Endothelial cell of umbilical vein (primary cell): ENCODE data around the gene IGFL2. TPM values are rescaled to one million over a fixed set of nuclear protein-coding genes. Genes with fewer than 3 reads are reported as not detected.

Experiments
- BruUV-seq: library from RNA; stranded (reverse); fragments of 400-500 nt; replicated peaks from 2 replicates; lab custom pipeline; 2021; lab: Mats Ljungman, UMichigan
- CTCF ChIA-PET: fragments of 300-600, 350-600 bp; sonication (Branson Sonifier 250); formaldehyde crosslinking; loops from one replicate; lab custom pipeline; 2021; ENCODE audit warnings: antibody characterized with exemption, inconsistent platforms; lab: Charles Lee
- POLR2A ChIA-PET: fragments of 300-600, 350-600 bp; sonication (Branson Sonifier 250); formaldehyde crosslinking; loops from one replicate; lab custom pipeline; 2021; ENCODE audit warnings: antibody characterized with exemption, inconsistent platforms; lab: Charles Lee
- DNase-seq: peaks from one replicate; pipeline ENCODE4 v3.0.0-alpha.2; 2011; ENCODE audit warnings: low read depth, low spot score
- FAIRE-seq: peaks from 2 replicates; lab custom pipeline; 2011; peaks lifted over from hg19 to GRCh38; lab: Jason Lieb, UNC
- H2AFZ ChIP-seq: 2 replicates; pipeline ENCODE4 v1.6.0; 2012; ENCODE audit warnings: low read depth, low read length, control low read depth, inconsistent platforms
- H3K27ac ChIP-seq: 2 replicates; pipeline ENCODE4 v1.5.1; 2011; ENCODE audit warnings: low read depth, mild to moderate bottlenecking, control low read depth, low read length, moderate library complexity; ENCODE audit not compliant: insufficient read depth
- H3K27me3 ChIP-seq, 2 experiments: 2 replicates each; pipeline versions ENCODE4 v1.6.0 to v1.6.1; 2011; ENCODE audit warnings: low read length in 2 of 2, mixed read lengths in 1 of 2; ENCODE audit not compliant: control insufficient read depth in 2 of 2, insufficient read depth in 2 of 2
- H3K36me3 ChIP-seq, 2 experiments: 2 replicates in 1 of 2; 3 replicates in 1 of 2; pipeline ENCODE4 v1.5.1; 2011; ENCODE audit warnings: low read length in 2 of 2, mild to moderate bottlenecking in 1 of 2, moderate library complexity in 1 of 2; ENCODE audit not compliant: control insufficient read depth in 2 of 2, insufficient read depth in 2 of 2; ENCODE audit errors: extremely low read depth in 1 of 2
- H3K4me1 ChIP-seq: 3 replicates; pipeline ENCODE4 v1.5.1; 2011; ENCODE audit warnings: mild to moderate bottlenecking, low read length; ENCODE audit not compliant: control insufficient read depth, insufficient read depth; ENCODE audit errors: extremely low read depth
- H3K4me2 ChIP-seq: 2 replicates; pipeline ENCODE4 v1.6.1; 2011; ENCODE audit warnings: low read length, control low read depth, mixed read lengths; ENCODE audit not compliant: insufficient read depth
- H3K4me3 ChIP-seq, 3 experiments: fragments of 200-600 bp in 1 of 3; sonication (generic), shearing (Covaris generic) in 1 of 3; replicated peaks in 1 of 3; 2 replicates each; pipeline ENCODE4 v1.5.1; 2011 to 2016; ENCODE audit warnings: control low read depth in 3 of 3, low read length in 3 of 3, mild to moderate bottlenecking in 2 of 3, inconsistent platforms in 1 of 3, low read depth in 1 of 3, moderate library complexity in 1 of 3; ENCODE audit not compliant: insufficient read depth in 1 of 3
- H3K79me2 ChIP-seq: 2 replicates; pipeline ENCODE4 v1.6.0; 2012; ENCODE audit warnings: low read length, inconsistent platforms; ENCODE audit not compliant: control insufficient read depth, insufficient read depth
- H3K9ac ChIP-seq: replicated peaks from 2 replicates; pipeline ENCODE3; 2011; ENCODE audit warnings: low read length, control low read depth; ENCODE audit not compliant: insufficient read depth; ENCODE audit errors: extremely low read depth
- H3K9me1 ChIP-seq: replicated peaks from 3 replicates; pipeline ENCODE4 v1.6.0; 2011; ENCODE audit warnings: mild to moderate bottlenecking, low read length; ENCODE audit not compliant: control insufficient read depth, insufficient read depth; ENCODE audit errors: extremely low read depth
- H3K9me3 ChIP-seq: replicated peaks from 2 replicates; pipeline ENCODE4 v1.5.1; 2012; ENCODE audit warnings: low read length, inconsistent platforms; ENCODE audit not compliant: control insufficient read depth, insufficient read depth
- H4K20me1 ChIP-seq: replicated peaks from 2 replicates; pipeline ENCODE3; 2011; ENCODE audit warnings: mild to moderate bottlenecking, low read length; ENCODE audit not compliant: control insufficient read depth, insufficient read depth; ENCODE audit errors: extremely low read depth
- EZH2 ChIP-seq: IDR thresholded peaks from 2 replicates; pipeline ENCODE4 v1.6.1; 2012; ENCODE audit warnings: borderline replicate concordance, low read depth, mild to moderate bottlenecking, moderate library complexity, low read length, inconsistent platforms; ENCODE audit not compliant: severe bottlenecking
- FOS ChIP-seq: IDR thresholded peaks from 2 replicates; pipeline ENCODE4 v1.6.1; 2011; ENCODE audit warnings: mild to moderate bottlenecking, low read length, moderate library complexity, borderline replicate concordance; ENCODE audit not compliant: insufficient read depth
- GATA2 ChIP-seq: IDR thresholded peaks from 2 replicates; pipeline ENCODE4 v1.7.0; 2011; ENCODE audit warnings: low read depth, mild to moderate bottlenecking, moderate library complexity, mixed read lengths, low read length; ENCODE audit not compliant: insufficient read length, insufficient read depth
- JUN ChIP-seq: IDR thresholded peaks from 2 replicates; pipeline ENCODE4 v1.6.1; 2011; ENCODE audit warnings: borderline replicate concordance, low read depth; ENCODE audit not compliant: insufficient read length, insufficient read depth
- MYC ChIP-seq: IDR thresholded peaks from one replicate; pipeline ENCODE4 v1.6.1; 2011; ENCODE audit warnings: mild to moderate bottlenecking, low read depth, low read length
- POLR2A ChIP-seq: IDR thresholded peaks from 2 replicates; pipeline ENCODE4 v1.6.1; 2012; ENCODE audit warnings: low read depth, mild to moderate bottlenecking, control low read depth, low read length
- POLR2AphosphoS5 ChIP-seq: IDR thresholded peaks from 2 replicates; pipeline ENCODE4 v1.6.1; 2012; ENCODE audit warnings: low read depth, mild to moderate bottlenecking, control low read depth, low read length, moderate library complexity; ENCODE audit not compliant: insufficient read depth
- dilution Hi-C: fragments of 300-500 bp; cut with MboI; formaldehyde crosslinking; loops from one replicate; pipeline ENCODE4 v1.15.0; 2019; ENCODE audit warnings: low sequenced_read_pairs; ENCODE audit not compliant: extremely low pct_ligation_motif_present
- intact Hi-C: fragments of 100-400 bp; cut with micrococcal nuclease; formaldehyde crosslinking; loops from one replicate; pipeline ENCODE4 v1.10.0; 2022
- polyA plus RNA-seq, 4 experiments: library from polyadenylated mRNA; depleted of rRNA in 3 of 4; stranded (reverse) in 3 of 4; unstranded in 1 of 4; fragments of >200 nt; gene quantifications; 2 replicates each; pipeline versions ENCODE4 v1.2.1 to v1.2.3, GENCODE V29; 2011 to 2012; ENCODE audit warnings: missing spikeins in 1 of 4
- total RNA-seq: library from RNA; stranded (reverse); gene quantifications from 2 replicates; pipeline ENCODE4 v1.2.3, GENCODE V29; 2021
- TF ChIP-seq, protein P1 (sequence below): IDR thresholded peaks from 2 replicates; pipeline ENCODE4 v1.6.1; 2011; ENCODE audit not compliant: insufficient read depth, insufficient read length
- TF ChIP-seq, protein P2 (sequence below), 2 donors: IDR thresholded peaks; 1 replicate in 1 of 2; 2 replicates in 1 of 2; pipeline ENCODE4 v1.5.1; 2011; ENCODE audit warnings: low read length in 2 of 2, mild to moderate bottlenecking in 2 of 2, moderate library complexity in 2 of 2, control low read depth in 1 of 2, inconsistent platforms in 1 of 2, low read depth in 1 of 2; ENCODE audit not compliant: insufficient read depth in 1 of 2; ENCODE audit errors: extremely low read depth in 1 of 2

Gene IGFL2
- total and polyA plus RNA-seq, 2 donors (not counting 3 experiments of a cell fraction or from before 2014, with no cell fraction given) = not detected

DNA sequence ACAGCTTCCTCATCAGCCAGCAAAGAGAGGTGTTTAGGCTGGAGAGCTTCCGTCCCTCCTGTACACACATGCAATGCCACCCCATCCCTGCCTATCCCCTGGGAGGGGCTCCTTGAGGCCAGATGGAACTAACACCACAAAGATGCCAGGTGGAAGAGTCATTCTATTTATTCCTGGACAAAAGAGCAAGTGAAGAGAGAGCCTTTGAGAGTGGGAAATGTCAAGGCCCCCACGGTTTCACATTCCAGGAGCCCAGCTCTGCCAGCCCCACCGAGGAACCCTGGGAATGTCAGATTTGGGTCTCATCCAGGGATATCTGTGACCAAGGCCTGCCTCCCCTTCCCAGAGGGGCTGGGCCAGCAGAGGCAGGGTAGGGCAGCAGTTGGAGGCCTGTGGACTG lies 50.7 kb downstream of the IGFL2 start:
- TF ChIP-seq EZH2 (no peak), MYC (no peak), GATA2 (no peak), JUN (no peak), POLR2AphosphoS5 (no peak), FOS (no peak), POLR2A (no peak)
- TF ChIP-seq, protein P1, sequence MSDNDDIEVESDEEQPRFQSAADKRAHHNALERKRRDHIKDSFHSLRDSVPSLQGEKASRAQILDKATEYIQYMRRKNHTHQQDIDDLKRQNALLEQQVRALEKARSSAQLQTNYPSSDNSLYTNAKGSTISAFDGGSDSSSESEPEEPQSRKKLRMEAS = no peak
- TF ChIP-seq, protein P2, sequence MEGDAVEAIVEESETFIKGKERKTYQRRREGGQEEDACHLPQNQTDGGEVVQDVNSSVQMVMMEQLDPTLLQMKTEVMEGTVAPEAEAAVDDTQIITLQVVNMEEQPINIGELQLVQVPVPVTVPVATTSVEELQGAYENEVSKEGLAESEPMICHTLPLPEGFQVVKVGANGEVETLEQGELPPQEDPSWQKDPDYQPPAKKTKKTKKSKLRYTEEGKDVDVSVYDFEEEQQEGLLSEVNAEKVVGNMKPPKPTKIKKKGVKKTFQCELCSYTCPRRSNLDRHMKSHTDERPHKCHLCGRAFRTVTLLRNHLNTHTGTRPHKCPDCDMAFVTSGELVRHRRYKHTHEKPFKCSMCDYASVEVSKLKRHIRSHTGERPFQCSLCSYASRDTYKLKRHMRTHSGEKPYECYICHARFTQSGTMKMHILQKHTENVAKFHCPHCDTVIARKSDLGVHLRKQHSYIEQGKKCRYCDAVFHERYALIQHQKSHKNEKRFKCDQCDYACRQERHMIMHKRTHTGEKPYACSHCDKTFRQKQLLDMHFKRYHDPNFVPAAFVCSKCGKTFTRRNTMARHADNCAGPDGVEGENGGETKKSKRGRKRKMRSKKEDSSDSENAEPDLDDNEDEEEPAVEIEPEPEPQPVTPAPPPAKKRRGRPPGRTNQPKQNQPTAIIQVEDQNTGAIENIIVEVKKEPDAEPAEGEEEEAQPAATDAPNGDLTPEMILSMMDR (IDR thresholded peaks at IDR 0.05; ENCODE audit: extremely low read depth in 1 of 2, insufficient read depth in 1 of 2, low read depth in 1 of 2, low read length in 2 of 2) = no peak
- Histone ChIP-seq H2AFZ (no peak overlapping the region), H3K9me1 (no peaks in the 10 kb centered on the region), H3K79me2 (no peaks in the 10 kb centered on the region), H4K20me1 (no peaks in the 10 kb centered on the region), H3K4me2 (no peak overlapping the region), H3K36me3 (no peaks in the 10 kb centered on the region), H3K4me1 (no peaks in the 10 kb centered on the region), H3K27me3 (peaks cover 0 to 3% of the 10 kb centered on the region in 2 experiments), H3K4me3 (no peak overlapping the region), H3K9me3 (no peaks in the 10 kb centered on the region), H3K9ac (no peak overlapping the region), H3K27ac (no peak overlapping the region)
- dilution Hi-C loops (no loop called here), intact Hi-C loops (no loop called here)
- DNase-seq (no peak), FAIRE-seq (no peak)
- BruUV-seq = no TSS peak
- ChIA-PET CTCF (interaction anchor here (1.2 to 1.3 kb wide), 2 partner anchors 66 to 170 kb away, joined by 3 to 5 read pairs; no protein-coding TSS in a partner anchor), POLR2A (no interaction called here)
